ENCODE results near the gene KCNF1. TPM values are rescaled to one million over a fixed set of nuclear protein-coding genes. Genes with fewer than 3 reads are reported as not detected.

Gene KCNF1
- total RNA-seq, 2 experiments from 2014 or later, result not detected

DNA sequence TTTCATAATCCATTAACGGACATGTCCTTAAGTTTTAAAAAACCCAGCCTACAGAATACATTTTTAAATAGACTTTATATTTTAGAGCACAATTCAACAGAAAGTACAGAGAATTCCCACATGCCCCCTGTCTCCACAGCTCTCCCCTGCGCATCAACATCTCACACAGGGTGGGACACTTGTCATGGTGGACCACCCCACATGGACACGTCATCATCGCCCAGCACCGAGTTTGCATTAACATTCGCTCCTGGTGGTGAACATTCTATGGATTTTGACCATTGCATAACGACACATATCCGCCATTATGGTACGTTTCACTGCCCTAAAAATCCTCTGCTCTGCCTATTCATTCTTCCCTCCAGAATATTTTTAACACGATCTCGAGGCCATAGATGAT is 1.1 kb upstream of the KCNF1 start:
- peaks cover 7% of the 10 kb centered on the region for H3K4me1 Mint-ChIP-seq (ENCODE audit: low read depth)
- H3K27me3 Mint-ChIP-seq, result peaks cover 31% of the 10 kb centered on the region
- H3K4me3 Mint-ChIP-seq, result no peak overlapping the region
- H3K9me3 Mint-ChIP-seq, result no peaks in the 10 kb centered on the region
- intact Hi-C loops (cut with micrococcal nuclease), result no loop called here
- H3K27ac Mint-ChIP-seq, result no peak overlapping the region
- H3K36me3 Mint-ChIP-seq, result no peaks in the 10 kb centered on the region
- DNase-seq, result no peak
- POLR2A ChIA-PET, result no interaction called here
- CTCF ChIA-PET, result interaction anchor here (0.8 to 1.4 kb wide), 3 partner anchors 75 to 231 kb away, joined by 4 to 6 read pairs (median 4); no protein-coding TSS in a partner anchor

DNA sequence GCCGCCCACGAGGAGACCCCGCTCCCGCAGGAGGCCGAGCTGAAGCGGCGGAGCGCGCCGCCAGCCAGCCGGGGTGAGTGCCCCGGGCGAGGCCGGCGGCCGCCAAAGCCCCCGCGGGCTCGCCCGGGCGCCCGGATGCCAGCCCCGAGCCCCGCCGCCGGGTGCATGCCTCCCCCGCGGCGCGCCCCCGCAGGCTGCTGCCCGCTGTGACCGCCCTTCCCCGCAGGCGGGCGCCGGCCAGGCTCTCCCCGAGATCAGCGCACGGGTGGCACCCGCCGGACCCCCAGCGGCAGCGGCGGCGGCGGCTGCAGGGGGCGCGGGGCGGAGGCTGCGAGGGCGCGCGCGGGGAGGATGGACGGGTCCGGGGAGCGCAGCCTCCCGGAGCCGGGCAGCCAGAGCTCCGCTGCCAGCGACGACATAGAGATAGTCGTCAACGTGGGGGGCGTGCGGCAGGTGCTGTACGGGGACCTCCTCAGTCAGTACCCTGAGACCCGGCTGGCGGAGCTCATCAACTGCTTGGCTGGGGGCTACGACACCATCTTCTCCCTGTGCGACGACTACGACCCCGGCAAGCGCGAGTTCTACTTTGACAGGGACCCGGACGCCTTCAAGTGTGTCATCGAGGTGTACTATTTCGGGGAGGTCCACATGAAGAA is 470 bp downstream of the KCNF1 start:
- H3K4me3 Mint-ChIP-seq, result no peak overlapping the region
- H3K4me1 Mint-ChIP-seq (ENCODE audit: low read depth), result peaks cover 7% of the 10 kb centered on the region
- no peaks in the 10 kb centered on the region for H3K36me3 Mint-ChIP-seq
- intact Hi-C loops (cut with micrococcal nuclease), result no loop called here
- ChIA-PET CTCF (interaction anchor here (1.4 kb wide), 1 partner anchor 80 kb away, joined by 6 read pairs; no protein-coding TSS in a partner anchor), POLR2A (no interaction called here)
- H3K27ac Mint-ChIP-seq, result no peak overlapping the region
- H3K9me3 Mint-ChIP-seq, result no peaks in the 10 kb centered on the region
- H3K27me3 Mint-ChIP-seq, result peaks cover 31% of the 10 kb centered on the region
- DNase-seq, result no peak

DNA sequence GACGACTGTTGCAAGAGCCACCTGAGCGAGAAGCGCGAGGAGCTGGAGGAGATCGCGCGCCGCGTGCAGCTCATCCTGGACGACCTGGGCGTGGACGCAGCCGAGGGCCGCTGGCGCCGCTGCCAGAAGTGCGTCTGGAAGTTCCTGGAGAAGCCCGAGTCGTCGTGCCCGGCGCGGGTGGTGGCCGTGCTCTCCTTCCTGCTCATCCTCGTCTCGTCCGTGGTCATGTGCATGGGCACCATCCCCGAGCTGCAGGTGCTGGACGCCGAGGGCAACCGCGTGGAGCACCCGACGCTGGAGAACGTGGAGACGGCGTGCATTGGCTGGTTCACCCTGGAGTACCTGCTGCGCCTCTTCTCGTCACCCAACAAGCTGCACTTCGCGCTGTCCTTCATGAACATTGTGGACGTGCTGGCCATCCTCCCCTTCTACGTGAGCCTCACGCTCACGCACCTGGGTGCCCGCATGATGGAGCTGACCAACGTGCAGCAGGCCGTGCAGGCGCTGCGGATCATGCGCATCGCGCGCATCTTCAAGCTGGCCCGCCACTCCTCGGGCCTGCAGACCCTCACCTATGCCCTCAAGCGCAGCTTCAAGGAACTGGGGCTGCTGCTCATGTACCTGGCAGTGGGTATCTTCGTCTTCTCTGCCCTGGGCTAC is 1.2 kb downstream of the KCNF1 start:
- no peak overlapping the region for H3K4me3 Mint-ChIP-seq
- intact Hi-C loops (cut with micrococcal nuclease), result no loop called here

DNA sequence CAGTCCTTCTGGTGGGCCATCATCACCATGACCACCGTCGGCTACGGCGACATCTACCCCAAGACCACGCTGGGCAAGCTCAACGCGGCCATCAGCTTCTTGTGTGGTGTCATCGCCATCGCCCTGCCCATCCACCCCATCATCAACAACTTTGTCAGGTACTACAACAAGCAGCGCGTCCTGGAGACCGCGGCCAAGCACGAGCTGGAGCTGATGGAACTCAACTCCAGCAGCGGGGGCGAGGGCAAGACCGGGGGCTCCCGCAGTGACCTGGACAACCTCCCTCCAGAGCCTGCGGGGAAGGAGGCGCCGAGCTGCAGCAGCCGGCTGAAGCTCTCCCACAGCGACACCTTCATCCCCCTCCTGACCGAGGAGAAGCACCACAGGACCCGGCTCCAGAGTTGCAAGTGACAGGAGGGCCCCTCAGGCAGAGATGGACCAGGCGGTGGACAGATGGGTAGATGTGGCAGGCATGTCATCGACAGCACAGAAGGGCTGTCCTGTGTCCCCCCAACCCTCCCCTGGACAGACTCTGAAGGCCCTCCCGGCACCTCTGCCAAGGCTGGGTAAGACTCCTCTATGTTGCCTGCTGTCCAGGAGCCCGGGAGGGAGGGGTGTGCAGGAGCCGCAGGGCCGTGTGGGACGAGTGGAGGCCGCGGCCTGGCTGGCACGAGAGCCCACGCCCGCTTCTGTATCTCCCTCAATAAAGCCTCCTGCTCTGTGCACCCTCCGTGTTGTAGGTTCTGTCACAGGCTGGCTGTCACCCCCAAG is 2.0 kb downstream of the KCNF1 start:
- H3K4me3 Mint-ChIP-seq, result no peak overlapping the region
- H3K27me3 Mint-ChIP-seq, result peaks cover 31% of the 10 kb centered on the region
- H3K4me1 Mint-ChIP-seq (ENCODE audit: low read depth), result peaks cover 7% of the 10 kb centered on the region
- POLR2A ChIA-PET, result no interaction called here
- H3K36me3 Mint-ChIP-seq, result no peaks in the 10 kb centered on the region
- CTCF ChIA-PET, result interaction anchor here (1.0 to 1.4 kb wide), 2 partner anchors 78 to 81 kb away, joined by 3 to 5 read pairs; no protein-coding TSS in a partner anchor
- H3K9me3 Mint-ChIP-seq, result no peaks in the 10 kb centered on the region
- intact Hi-C loops (cut with micrococcal nuclease), result no loop called here
- H3K27ac Mint-ChIP-seq, result no peak overlapping the region
- DNase-seq, result no peak

More for the DNA sequence above, 1.2 kb downstream of the KCNF1 start:
- DNase-seq, result no peak
- Mint-ChIP-seq H3K27me3 (peaks cover 31% of the 10 kb centered on the region), H3K9me3 (no peaks in the 10 kb centered on the region), H3K4me1 (ENCODE audit: low read depth) (peaks cover 7% of the 10 kb centered on the region), H3K27ac (no peak overlapping the region), H3K36me3 (no peaks in the 10 kb centered on the region)
- POLR2A ChIA-PET, result no interaction called here
- CTCF ChIA-PET, result interaction anchor here (1.4 kb wide), 1 partner anchor 77 kb away, joined by 5 read pairs; no protein-coding TSS in a partner anchor

DNA sequence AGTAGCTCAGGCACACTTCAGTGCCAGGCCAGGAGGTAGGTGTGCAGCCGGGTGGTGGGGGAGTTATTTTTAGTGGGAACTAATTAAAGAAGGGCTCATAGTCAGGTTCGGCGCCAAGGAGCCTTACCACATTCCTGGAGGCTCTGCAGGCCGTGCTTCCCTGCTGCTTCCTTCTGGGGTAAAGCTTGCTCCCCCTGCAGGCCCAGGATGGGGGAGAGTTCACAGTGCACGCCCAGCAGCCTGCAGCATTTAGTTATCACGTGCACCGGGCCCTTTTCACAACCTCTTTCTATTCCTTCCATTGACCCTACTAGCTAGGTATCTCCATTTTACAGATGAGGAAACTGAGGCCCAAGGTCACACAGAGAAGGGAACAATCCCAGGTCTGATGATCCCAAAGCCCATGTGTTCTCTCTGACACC is 2.5 kb downstream of the KCNF1 start:
- POLR2A ChIA-PET, result no interaction called here
- H3K9me3 Mint-ChIP-seq, result no peaks in the 10 kb centered on the region
- peaks cover 31% of the 10 kb centered on the region for H3K27me3 Mint-ChIP-seq
- H3K36me3 Mint-ChIP-seq, result no peaks in the 10 kb centered on the region
- no peak overlapping the region for H3K27ac Mint-ChIP-seq
- intact Hi-C loops (cut with micrococcal nuclease), result no loop called here
- no peak overlapping the region for H3K4me3 Mint-ChIP-seq
- peaks cover 7% of the 10 kb centered on the region for H3K4me1 Mint-ChIP-seq (ENCODE audit: low read depth)
- DNase-seq, result no peak
- CTCF ChIA-PET, result interaction anchor here (1.0 to 1.4 kb wide), 2 partner anchors 79 to 82 kb away, joined by 3 to 5 read pairs; no protein-coding TSS in a partner anchor

DNA sequence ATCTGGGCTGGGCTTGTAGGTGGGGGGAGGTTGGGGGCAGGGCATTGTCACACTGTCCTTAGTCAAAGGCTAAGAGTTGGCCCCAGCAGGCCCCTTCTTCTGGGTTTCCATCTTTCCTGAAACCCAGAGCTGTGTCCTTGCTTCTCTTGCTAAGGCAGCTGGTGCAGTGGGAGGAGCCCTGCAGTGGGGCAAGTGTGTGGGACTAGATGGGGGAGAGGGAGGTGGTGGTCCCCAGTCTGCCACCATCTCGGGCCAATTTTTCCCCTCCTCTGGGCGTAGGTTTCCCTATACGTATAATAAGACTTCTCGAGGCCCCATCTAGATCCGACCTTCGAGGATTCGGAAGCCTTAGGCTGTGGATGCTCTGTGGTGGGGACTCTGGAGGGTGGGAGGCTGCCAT is 3.5 kb downstream of the KCNF1 start:
- no peak overlapping the region for H3K27ac Mint-ChIP-seq
- DNase-seq, result no peak
- H3K36me3 Mint-ChIP-seq, result no peaks in the 10 kb centered on the region
- intact Hi-C loops (cut with micrococcal nuclease), result no loop called here
- no peaks in the 10 kb centered on the region for H3K9me3 Mint-ChIP-seq
- H3K4me3 Mint-ChIP-seq, result no peak overlapping the region
- H3K4me1 Mint-ChIP-seq (ENCODE audit: low read depth), result peaks cover 7% of the 10 kb centered on the region
- CTCF ChIA-PET, result no interaction called here
- POLR2A ChIA-PET, result no interaction called here
- peaks cover 29% of the 10 kb centered on the region for H3K27me3 Mint-ChIP-seq

DNA sequence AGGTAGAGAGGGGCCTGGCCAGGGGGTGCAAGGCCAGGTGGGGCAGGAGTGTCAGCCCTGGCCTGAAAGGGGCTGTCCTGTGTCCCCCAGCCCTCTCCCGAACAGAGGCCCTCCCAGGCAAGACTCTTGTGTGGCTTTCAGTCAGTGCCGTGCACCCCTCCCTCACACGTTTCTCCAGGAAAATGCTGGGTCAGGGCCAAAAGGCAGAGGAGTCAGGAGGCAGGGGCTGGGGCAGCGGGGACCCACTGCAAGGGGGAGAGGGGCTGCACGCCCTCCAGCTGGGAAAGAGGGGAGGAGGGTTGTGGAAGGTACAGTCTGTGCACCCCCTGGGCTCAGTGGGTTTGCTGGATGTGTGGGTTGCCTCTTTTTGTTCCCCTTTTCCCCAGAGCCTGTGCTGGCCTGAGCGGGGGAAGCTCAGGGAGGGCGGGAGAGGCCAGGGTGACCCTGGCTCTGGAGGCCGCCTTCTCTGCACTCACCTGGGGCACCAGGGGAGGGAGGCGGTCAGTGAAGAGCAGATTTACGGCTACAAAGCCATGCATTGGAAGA is 4.1 kb downstream of the KCNF1 start:
- Mint-ChIP-seq H3K9me3 (no peaks in the 10 kb centered on the region), H3K4me3 (no peak overlapping the region), H3K27me3 (peaks cover 26% of the 10 kb centered on the region), H3K36me3 (no peaks in the 10 kb centered on the region), H3K4me1 (ENCODE audit: low read depth) (peaks cover 7% of the 10 kb centered on the region), H3K27ac (no peak overlapping the region)
- intact Hi-C loops (cut with micrococcal nuclease), result no loop called here
- POLR2A ChIA-PET, result no interaction called here
- CTCF ChIA-PET, result no interaction called here
- no peak for DNase-seq

DNA sequence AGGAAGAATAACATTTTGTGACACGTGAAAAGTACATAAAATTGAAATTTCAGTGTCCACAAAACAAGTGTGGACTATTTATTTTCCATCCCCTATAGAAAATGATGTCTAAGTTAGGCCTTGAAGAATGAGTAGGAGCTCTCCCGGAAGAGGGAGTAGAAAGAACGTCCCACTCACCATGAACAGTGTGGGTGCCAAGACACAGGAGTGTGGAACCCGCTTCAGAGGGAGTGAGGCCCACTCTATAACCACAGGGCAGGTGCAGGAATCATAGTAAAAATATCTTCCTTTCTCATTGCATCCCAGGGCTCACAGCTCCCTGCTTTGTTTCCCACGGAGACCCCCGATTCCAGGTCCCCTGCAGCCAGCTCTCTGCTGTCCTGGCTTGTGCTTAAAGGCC is 5.2 kb downstream of the KCNF1 start:
- H3K4me3 Mint-ChIP-seq, result no peak overlapping the region
- intact Hi-C loops (cut with micrococcal nuclease), result no loop called here
- ChIA-PET CTCF (no interaction called here), POLR2A (no interaction called here)
- DNase-seq, result no peak
- no peak overlapping the region for H3K27ac Mint-ChIP-seq
- H3K36me3 Mint-ChIP-seq, result no peaks in the 10 kb centered on the region
- no peaks in the 10 kb centered on the region for H3K9me3 Mint-ChIP-seq
- peaks cover 20% of the 10 kb centered on the region for H3K27me3 Mint-ChIP-seq
- H3K4me1 Mint-ChIP-seq (ENCODE audit: low read depth), result peaks cover 4% of the 10 kb centered on the region

DNA sequence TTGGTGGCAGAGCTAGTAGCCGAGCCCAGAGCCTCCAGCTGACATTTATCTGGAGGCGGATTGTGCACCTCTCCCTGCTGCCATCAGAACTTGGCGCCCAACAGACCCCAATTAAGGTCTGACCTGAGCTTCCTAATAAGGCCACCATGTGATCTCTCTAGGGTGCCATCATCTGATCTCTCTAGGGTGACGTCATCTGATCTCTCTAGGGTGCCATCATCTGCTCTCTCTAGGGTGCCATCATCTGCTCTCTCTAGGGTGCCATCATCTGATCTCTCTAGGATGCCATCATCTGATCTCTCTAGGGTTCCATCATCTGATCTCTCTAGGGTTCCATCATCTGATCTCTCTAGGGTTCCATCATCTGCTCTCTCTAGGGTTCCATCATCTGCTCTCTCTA is 6.2 kb downstream of the KCNF1 start:
- no peak overlapping the region for H3K27ac Mint-ChIP-seq
- H3K27me3 Mint-ChIP-seq, result peaks cover 20% of the 10 kb centered on the region
- H3K4me1 Mint-ChIP-seq (ENCODE audit: low read depth), result peaks cover under 1% of the 10 kb centered on the region
- POLR2A ChIA-PET, result no interaction called here
- H3K4me3 Mint-ChIP-seq, result no peak overlapping the region
- CTCF ChIA-PET, result no interaction called here
- no peaks in the 10 kb centered on the region for H3K36me3 Mint-ChIP-seq
- no peak for DNase-seq
- H3K9me3 Mint-ChIP-seq, result no peaks in the 10 kb centered on the region
- intact Hi-C loops (cut with micrococcal nuclease), result no loop called here

DNA sequence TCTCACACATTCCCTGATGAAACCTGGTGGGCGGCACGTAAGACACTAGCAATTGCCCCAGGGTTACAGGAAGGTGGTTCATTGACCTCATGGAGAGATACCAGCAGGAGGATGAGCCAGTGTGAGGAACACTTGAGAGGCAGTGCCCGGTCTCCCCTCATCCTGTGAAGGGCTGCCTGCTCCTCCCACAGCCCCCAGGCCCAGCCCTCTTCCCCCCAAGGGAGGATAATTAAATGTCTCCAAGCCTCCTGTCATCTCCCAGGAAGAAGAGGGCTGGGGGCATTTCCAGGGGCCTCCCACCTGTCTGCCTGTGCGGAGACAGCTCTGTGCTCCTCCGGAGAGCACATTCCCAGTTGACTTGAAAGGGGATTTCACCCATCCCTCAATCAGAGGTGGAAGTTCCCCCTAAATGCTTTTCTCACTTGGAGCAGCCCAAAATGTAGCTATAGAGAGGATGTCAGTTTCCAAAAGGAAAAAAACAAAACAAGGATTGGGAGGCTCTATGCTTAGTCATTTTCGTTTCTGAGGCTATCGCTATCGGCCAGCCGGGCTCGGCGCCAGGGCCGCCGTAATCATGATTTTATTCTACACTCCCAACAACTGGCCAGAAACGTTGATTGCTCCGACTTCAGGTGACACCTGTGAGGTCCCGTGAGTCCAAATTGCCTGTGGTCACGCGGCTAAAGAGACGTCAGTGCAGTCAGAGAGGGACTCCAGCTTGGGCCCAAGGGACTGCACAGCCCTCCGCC is 7.1 kb downstream of the KCNF1 start:
- H3K9me3 Mint-ChIP-seq, result no peaks in the 10 kb centered on the region
- H3K27me3 Mint-ChIP-seq, result peaks cover 13% of the 10 kb centered on the region
- intact Hi-C loops (cut with micrococcal nuclease), result no loop called here
- no peak overlapping the region for H3K27ac Mint-ChIP-seq
- ChIA-PET CTCF (no interaction called here), POLR2A (no interaction called here)
- no peaks in the 10 kb centered on the region for H3K4me1 Mint-ChIP-seq (ENCODE audit: low read depth)
- no peak overlapping the region for H3K4me3 Mint-ChIP-seq
- no peak for DNase-seq
- no peaks in the 10 kb centered on the region for H3K36me3 Mint-ChIP-seq

DNA sequence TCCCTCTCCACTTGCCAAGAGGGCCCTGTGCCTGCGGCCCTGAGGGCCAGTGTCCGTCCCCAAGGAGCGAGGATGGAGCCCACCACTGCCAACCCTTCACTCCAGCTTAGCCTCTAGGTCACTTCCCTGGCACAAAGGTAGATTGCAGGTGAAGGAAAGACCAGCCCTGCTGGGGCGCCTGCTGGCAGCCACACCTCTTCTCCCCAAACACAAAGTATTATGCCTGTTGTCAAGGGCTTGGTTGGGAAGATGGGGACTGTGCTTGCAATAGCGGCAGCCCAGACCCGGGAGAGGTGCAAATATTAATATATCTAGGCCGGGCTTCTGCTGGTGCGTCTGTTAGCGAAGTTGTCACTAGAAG is 7.7 kb downstream of the KCNF1 start:
- no peaks in the 10 kb centered on the region for H3K36me3 Mint-ChIP-seq
- DNase-seq, result no peak
- H3K27me3 Mint-ChIP-seq, result peaks cover 13% of the 10 kb centered on the region
- H3K27ac Mint-ChIP-seq, result no peak overlapping the region
- POLR2A ChIA-PET, result no interaction called here
- CTCF ChIA-PET, result no interaction called here
- H3K9me3 Mint-ChIP-seq, result no peaks in the 10 kb centered on the region
- intact Hi-C loops (cut with micrococcal nuclease), result no loop called here
- no peak overlapping the region for H3K4me3 Mint-ChIP-seq
- no peaks in the 10 kb centered on the region for H3K4me1 Mint-ChIP-seq (ENCODE audit: low read depth)

Data from activated CD4-positive, alpha-beta memory T cell treated with anti-CD3 and anti-CD28 coated beads for 36 hours (primary cell).